Suprapubic skin (tissue), 3 donors: ENCODE measurements around the gene OR52N1.

Experiments
- CTCF ChIP-seq, 2 donors: fragments of 200-600 bp in 1 of 2; fragments of 450-650 bp in 1 of 2; sonication (generic) in 1 of 2; IDR thresholded peaks; one replicate each; pipeline ENCODE4 v1.5.1; 2016 to 2019; ENCODE audit warnings: antibody characterized with exemption in 2 of 2, mild to moderate bottlenecking in 1 of 2, moderate library complexity in 1 of 2
- EP300 ChIP-seq: sonication (generic); formaldehyde crosslinking; IDR thresholded peaks from one replicate; pipeline ENCODE4 v1.6.1; 2017; ENCODE audit warnings: antibody characterized with exemption
- POLR2A ChIP-seq, 2 donors: fragments of 450-650 bp; IDR thresholded peaks; one replicate each; pipeline ENCODE4 v1.6.1; 2017; ENCODE audit warnings: antibody characterized with exemption in 2 of 2, mild to moderate bottlenecking in 2 of 2, moderate library complexity in 2 of 2

GRCh38 chr11:5837695-5838094 is 46.6 kb upstream of the OR52N1 start:
- TF ChIP-seq EP300 (no peak), CTCF (IDR thresholded peaks at IDR 0.05) (no peak), POLR2A (IDR thresholded peaks at IDR 0.05) (no peak)
